Activated T-helper 9 cell treated with anti-CD3 and anti-CD28 coated beads, Interleukin-2, amount 50 U/mL, for 16 hours (primary cell): Measurements from ENCODE around the gene INSL3.
"Not testable (repeated sequence)": the region's sequence is repeated elsewhere in the genome, so short reads cannot be mapped to it uniquely, and the experiment has no call there.

Source experiments
- DNase-seq: peaks from one replicate; pipeline ENCODE4 v3.0.0-alpha.2; 2020; ENCODE audit warnings: low read depth

Gene INSL3

DNA sequence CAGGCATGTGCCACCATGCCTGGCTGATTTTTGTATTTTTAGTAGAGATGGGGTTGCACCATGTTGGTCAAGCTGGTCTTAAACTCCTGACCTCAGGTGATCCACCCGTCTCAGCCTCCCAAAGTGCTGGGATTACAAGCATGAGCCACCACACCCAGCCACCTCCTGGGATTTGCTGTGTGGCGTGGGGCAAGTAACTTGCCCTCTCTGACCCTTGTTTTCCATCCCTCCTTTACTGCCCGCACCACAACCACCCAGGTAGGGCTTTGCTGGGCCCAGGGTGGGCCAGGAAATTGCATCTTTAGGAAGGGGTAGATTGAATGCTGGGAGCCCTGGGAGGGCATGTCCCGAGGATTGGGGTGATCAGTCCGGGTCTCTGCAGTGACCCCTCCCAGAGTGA lies 37.6 kb downstream of the INSL3 start:
- DNase-seq = not testable (repeated sequence)

DNA sequence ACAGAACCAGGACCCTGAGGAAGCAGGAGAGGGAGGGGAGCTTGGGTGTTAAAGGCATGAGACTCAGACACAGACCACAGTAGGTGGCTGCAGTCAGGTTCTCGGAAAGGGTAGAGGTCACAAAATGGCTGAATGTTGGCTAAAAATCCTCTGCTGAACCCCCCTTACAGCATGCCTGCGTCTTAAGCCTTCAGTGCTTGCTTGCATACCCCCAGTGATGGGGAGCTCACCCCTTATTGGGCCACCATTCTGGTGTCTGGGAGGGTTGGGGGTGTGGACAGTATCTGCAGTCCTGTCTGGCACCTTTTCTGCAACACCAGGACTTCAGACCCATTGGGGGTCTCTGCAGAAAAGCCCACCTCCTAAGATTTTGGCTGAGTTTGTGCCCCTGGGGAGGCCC lies 40.5 kb downstream of the INSL3 start:
- no peak for DNase-seq

DNA sequence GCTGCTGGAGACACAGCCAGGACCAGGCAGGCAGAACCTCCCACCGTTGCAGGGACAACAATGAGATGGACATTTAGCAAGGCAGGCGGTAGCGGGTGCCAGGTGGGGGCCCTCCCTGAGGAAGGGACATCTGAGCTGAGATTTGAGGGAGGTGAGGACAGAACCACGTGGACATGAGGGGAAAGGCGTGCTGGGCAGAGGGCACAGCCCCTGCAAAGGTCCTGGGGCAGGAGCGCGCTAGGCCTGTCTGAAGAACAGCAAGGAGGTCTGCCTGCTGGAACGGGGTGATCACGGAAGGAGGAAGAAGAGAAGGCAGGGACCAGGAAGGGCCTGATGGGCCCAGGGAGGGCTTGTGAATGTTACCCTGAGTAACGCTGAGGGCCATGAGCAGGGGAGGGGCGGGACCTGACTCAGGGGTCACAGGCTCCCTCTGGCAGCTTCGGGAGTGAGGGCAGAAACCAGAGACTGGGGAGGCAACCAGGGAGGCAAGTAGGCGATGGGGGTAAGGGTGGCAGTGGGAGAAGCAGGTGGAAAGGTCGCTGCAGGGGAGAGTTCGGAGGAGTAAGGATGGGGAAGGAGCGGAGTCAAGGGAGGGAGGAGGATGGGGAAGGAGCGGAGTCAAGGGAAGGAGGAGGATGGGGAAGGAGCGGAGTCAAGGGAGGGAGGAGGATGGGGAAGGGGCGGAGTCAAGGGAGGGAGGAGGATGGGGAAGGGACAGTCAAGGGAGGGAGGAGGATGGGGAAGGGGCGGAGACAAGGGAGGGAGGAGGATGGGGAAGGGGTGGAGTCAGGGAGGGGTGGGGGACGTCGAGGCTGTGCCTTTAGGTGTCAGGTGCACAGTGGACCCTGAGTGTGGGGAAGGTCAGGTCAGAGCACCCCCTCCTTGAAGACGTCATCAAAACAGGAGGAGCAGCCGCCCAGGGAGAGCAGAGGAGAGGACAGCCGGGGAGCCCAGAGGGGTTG lies 42.1 kb downstream of the INSL3 start:
- DNase-seq = no peak

DNA sequence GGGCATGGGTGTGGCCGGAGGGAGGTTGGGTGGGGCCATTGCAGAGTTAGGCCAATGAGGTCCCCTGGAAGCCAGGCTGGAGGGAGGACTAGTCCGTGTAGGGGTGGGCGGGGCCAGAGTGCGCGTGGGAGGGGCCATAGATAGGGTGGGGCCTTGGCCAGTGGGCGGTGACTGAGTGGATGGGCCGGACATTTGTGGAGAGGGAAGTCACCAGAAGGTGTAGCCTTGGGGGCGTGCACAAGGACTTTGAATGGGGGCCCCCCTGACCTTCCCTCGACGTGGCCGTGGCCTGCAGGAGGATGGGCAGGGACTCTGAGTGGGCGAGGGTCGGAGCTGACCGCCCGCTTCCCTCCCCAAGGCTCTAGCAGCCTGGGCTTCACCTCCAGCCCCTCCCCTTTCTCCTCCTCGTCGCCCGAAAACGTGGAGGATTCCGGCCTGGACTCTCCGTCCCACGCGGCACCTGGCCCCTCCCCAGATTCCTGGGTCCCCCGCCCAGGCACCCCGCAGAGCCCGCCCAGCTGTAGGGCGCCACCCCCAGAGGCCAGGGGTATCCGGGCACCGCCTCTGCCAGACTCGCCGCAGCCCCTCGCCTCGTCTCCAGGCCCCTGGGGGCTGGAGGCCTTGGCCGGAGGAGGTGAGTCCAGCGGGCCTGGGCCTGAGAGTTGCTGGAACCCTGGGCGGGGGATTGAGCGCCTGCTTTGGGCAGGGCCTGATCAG lies 42.9 kb downstream of the INSL3 start:
- no peak for DNase-seq

DNA sequence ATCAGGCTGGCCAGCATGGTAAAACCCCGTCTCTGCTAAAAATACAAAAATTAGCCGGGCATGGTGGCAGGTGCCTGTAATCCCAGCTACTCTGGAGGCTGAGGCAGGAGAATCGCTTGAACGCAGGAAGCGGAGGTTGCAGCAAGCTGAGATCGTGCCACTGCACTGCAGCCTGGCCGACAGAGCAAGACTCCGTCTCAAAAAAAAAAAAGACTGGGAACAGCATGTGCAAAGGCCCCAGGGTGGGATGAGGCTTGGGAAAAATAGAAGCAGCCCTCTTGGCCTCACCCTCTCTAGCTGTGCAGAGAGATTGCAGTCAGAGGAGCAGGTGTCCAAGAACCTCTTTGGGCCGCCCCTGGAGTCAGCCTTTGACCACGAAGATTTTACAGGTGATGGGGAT lies 43.5 kb downstream of the INSL3 start:
- not testable (repeated sequence) for DNase-seq

DNA sequence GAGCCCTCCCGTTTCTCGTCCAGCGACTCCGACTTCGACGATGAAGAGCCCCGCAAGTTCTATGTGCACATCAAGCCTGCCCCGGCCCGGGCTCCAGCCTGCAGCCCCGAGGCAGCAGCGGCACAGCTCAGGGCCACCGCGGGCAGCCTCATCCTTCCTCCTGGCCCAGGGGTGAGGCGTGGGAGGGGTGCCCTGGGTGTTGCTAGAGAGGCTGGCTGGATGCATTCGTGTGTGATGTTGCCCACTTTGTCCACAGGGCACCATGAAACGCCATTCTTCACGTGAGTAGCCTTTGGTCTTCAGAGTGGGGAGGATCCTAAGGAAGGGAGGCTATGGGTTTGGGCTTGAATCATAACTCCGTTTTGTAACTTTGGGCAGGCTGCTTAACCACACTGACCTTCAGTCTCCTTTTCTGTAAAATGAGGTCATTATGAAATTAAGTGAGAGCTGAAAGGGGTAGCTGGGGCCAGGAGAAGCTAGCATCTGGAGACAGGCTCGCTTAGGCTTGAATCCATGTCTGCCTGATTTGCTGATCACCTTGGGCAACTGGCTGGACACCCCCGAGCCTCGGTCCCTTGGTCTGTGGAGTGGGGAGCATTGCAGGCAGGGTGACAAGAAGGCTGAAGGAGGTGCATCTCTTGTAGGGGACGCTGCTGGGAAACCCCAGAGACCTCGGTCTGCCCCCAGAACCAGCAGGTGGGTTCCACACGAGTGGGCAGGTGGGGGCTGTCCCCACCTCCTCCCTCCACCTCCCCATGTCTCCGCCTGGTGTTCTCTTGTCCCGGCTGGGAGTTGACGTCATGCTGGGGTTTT lies 45.1 kb downstream of the INSL3 start:
- no peak for DNase-seq

GRCh38 chr19:17775245-17775927 lies 45.9 kb downstream of the INSL3 start:
- no peak for DNase-seq

DNA sequence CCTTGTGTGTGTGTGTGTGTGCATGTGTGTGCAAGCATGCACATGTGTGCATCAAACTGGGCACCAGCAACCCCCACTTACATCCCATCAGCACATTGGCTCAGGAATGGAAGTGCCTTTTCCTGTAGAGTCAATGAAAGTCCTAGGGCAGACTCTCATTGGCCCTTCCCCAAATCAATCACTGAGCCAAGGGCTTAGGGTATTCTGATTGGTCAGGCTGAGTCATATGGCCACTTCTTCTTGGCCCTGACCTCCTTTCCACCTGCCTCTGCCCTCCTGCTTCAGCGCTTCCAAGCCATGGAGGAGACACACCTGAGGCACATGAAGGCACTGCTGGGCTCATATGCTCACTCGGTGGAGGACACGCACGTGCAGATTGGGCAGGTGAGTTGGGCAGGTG lies 49.1 kb downstream of the INSL3 start:
- no peak for DNase-seq

DNA sequence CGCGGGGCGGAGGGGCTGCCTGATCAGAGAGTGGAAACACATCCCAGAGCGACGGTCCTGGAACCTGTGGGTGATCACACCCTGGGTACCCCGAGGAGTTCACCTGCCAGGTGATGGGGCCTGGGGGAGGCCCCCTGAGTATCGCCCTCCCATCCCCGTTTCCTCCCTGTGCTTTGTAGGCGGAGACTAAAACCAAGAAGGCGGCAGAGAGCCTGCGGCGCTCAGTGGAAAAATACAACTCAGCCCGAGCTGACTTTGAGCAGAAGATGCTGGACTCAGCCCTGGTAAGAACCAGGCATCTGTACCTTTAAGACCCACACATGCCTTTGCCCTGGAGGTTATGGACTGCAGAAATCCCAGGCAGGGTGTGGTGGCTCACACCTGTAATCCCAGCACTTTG lies 50.7 kb downstream of the INSL3 start:
- DNase-seq = no peak

- DNase-seq = no peak
These were observed 53.8 kb downstream of the INSL3 start for GRCh38 chr19:17767559-17767958.

- DNase-seq = no peak
These were observed 54.7 kb downstream of the INSL3 start for GRCh38 chr19:17766543-17767131.
